Cardiac ventricle fibroblast (primary cell): ENCODE data around the gene MAD1L1. TPM values are rescaled to one million over a fixed set of nuclear protein-coding genes. Genes with fewer than 3 reads are reported as not detected.

Experiments used
- total RNA-seq: library from RNA; depleted of rRNA; stranded (reverse); fragments of >200 nt; gene quantifications from 2 replicates; pipeline ENCODE4 v1.2.3, GENCODE V29; 2015

The MAD1L1 gene
- 23.8 and 37.1 TPM in 2 replicates for total RNA-seq

GRCh38 chr7:2232766-2233520, at the start of gene MAD1L1:
Gene MAD1L1, minus strand, starts transcription at chr7:2232945. Its CDS starts 2,812 bp downstream, at chr7:2230133.

DNA sequence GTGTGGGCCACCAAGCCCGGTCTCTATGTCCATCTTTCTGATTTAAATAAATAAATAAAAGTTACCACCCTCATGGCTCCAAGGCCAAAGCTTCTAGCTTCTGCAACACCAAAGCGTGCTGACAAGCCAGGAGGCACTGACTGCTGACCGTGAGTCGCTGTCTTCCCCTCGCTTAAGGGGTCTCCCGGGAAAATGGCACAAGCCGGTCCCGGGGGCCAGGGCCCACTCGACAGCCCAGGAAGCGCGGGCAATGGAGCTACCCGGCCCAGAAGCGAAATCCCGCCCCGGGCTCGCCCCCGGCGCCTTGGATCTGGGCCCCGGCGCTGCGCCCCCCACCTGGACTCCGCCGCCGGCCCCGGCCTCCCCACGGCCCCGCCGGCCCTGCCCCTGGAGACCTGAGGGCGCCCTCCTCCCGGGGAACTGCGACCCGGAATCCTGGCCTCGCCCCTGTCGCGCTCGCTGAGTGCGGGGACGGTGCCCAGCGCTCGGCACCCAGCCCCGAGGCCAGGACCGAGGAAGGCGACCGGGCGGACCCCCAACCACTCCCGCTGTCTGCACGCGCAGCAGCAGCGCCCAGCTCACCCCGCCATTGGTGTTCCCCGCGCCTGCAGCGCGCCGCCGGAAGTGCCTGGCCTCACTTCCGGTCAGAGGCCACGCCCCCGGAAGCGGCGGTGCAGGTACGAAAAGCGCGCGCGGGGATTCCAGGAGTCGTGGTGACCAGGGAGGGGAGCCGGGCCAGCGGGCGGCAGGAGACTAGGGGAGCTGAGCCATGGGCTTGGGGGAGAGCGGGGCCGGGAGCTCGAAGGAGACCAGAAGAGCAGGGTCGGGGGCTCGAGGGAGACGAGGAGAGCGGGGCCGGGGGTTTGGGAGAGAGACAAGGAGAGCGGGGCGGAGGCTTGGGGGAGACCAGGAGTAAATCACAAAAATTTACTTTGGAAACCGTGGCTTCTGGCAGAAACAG, 9.1 kb upstream of the MAD1L1 start, which contains the start of the genes MRM2 and NUDT1:
Gene MRM2 (minus strand): TSS at position 626 of the 961 bp plus-strand sequence. CDS start 36 bp downstream, at position 590.
Gene NUDT1 (plus strand): TSS at position 647 of the 961 bp plus-strand sequence. CDS start 2,349 bp downstream, outside the sequence.

Other genes with a start within 250 kb of the MAD1L1 start
- 16.0 and 16.3 TPM in 2 replicates for gene MRM2, start 9.3 kb upstream of the MAD1L1 start, total RNA-seq
- gene NUDT1, start 9.3 kb upstream of the MAD1L1 start, total RNA-seq: 17.8 and 25.2 TPM in 2 replicates
- gene SNX8, start 81.5 kb upstream of the MAD1L1 start, total RNA-seq: 14.3 and 32.2 TPM in 2 replicates
- gene EIF3B, start 121.9 kb upstream of the MAD1L1 start, total RNA-seq: 129 and 133 TPM in 2 replicates
- 14.7 and 21.4 TPM in 2 replicates for gene CHST12, start 170.7 kb upstream of the MAD1L1 start, total RNA-seq
- gene GRIFIN, start 243.5 kb upstream of the MAD1L1 start, total RNA-seq: not detected in 2 replicates